ENCODE results near the gene GSDMA.
"Not testable (repeated sequence)": the region's sequence is repeated elsewhere in the genome, so short reads cannot be mapped to it uniquely, and the experiment has no call there.

The GSDMA gene

DNA sequence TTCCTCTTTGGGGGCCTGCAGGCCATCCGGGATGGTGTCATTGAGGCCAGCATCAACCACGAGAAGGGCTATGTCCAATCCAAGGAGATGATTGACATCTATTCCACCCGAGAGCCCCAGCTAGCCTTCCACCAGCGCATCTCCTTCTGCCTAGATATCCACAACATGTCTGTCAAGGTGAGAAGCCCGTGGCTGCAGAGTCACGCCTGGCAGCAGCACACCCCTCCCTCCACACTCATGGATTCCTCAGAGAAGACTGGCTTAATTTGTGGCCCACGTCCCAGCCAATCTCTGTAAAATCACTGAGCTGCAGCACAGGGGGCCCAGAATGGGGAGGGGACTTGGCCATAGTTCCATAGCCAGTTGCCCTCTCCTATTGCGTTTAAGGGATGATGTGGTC, 33.4 kb downstream of the GSDMA start:
- DNase-seq (ENCODE audit: low read depth in 1 of 2, low spot score in 1 of 2), result no peak

DNA sequence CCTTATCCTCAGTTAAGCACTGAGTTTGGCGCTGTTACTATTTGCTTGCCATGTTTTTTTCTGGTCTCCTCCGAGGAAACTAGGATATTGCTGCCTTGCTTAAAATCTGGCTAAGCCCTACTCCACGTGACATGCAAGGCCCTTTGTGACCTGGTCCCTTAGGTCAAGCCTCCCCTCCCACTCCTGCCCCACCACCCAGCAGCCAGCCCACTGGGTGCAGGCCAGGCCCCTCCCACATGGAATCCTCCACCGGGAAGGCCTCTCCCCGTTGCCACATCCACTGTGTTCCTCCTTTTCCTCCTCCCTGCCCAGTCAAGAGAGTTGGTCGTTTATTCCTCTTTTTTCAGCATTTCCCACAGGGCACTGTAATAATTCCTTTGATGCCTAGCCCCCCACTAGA, 34.0 kb downstream of the GSDMA start:
- DNase-seq (ENCODE audit: low read depth in 1 of 2, low spot score in 1 of 2), result no peak

DNA sequence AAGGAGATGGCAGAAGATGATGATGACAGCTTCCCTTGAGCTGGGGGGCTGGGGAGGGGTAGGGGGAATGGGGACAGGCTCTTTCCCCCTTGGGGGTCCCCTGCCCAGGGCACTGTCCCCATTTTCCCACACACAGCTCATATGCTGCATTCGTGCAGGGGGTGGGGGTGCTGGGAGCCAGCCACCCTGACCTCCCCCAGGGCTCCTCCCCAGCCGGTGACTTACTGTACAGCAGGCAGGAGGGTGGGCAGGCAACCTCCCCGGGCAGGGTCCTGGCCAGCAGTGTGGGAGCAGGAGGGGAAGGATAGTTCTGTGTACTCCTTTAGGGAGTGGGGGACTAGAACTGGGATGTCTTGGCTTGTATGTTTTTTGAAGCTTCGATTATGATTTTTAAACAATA, 34.7 kb downstream of the GSDMA start:
- DNase-seq (ENCODE audit: low read depth in 1 of 2, low spot score in 1 of 2), result no peak

DNA sequence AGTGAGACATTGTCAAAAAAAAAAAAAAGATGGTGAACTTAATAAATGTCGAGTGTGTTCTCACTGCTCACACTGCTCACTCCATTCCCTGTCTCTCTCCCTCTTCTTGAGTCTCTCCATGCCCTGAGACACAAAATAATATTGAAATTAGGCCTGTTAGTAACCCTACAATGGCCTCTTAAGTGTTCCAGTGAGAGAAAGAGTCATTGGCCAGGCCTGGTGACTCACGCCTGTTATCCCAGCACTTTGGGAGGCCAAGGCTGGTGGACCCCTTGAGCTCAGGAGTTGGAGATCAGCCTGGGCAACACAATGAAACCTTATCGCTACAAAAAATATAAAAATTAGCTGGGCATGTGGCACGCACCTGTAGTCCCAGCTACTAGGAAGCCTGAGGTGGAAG, 36.3 kb downstream of the GSDMA start:
- no peak for DNase-seq (ENCODE audit: low read depth in 1 of 2, low spot score in 1 of 2)

DNA sequence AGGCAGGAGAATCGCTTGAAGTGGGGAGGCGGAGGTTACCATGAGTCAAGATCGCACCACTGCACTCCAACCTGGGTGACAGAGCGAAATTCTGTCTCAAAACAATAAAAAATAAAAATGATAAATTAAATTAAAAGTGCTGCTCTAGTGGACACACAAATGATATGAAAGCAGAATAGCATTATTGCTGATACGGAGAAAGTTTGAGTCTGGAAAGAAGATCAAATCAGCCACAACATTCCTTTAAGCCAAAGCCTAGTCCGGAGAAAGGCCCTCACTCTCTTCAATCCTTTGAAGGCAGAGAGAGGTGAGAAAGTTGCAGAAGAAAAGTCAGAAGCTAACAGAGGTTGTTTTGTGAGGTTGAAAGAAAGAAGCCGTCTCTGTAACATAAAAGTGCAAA, 37.4 kb downstream of the GSDMA start:
- DNase-seq (ENCODE audit: low read depth in 1 of 2, low spot score in 1 of 2), result no peak

DNA sequence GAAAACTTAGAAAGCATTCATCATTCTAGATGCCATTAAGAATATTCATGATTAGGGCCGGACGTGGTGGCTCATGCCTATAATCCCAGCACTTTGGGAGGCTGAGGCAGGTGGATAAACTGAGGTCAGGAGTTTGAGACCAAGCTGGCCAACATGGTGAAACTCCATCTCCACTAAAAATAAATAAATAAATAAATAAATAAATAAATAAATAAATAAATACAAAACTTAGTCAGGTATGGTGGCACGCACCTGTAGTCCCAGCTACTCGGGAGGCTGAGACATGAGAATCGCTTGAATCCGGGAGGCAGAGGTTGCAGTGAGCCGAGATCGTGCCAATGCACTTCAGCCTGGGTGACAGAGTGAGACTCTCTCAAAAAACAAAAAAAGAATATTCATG, 38.5 kb downstream of the GSDMA start:
- not testable (repeated sequence) for DNase-seq (ENCODE audit: low read depth in 1 of 2, low spot score in 1 of 2)

DNA sequence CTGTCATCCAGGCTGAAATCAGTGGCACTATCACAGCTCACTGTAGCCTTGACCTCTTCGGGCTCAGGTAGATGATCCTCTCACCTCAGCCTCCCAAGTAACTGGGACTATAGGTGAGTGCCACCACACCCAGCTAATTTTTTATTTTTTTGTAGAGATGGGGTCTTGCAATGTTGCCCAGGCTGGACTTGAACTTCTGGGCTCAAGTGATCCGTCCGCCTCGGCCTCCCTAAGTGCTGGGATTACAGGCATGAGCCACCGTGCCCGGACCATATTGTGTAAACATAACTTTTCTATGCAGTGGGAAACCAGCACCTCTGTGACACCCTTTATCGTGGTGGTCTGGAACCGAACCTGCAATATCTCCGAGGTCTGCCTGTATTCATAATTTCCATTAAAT, 41.3 kb downstream of the GSDMA start:
- no peak for DNase-seq (ENCODE audit: low read depth in 1 of 2, low spot score in 1 of 2)

DNA sequence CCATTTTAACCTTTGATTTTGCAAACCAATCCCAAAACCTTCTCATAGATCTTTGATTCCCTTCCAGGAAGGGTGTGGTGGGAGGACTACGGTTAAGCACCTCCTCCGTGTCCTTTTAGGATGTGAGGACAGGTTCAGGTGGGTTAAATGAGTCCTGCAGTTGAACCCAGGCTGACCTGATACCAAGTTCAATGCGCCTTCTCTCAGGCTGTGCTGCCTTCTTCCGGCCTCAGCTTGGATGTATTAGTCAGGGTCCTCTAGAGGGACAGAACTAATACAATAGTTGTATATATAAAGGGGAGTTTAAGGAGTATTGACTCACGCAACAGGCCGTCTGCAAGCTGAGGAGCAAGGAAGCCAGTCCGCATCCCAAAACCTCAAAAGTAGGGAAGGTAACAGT, 41.9 kb downstream of the GSDMA start:
- no peak for DNase-seq (ENCODE audit: low read depth in 1 of 2, low spot score in 1 of 2)

DNA sequence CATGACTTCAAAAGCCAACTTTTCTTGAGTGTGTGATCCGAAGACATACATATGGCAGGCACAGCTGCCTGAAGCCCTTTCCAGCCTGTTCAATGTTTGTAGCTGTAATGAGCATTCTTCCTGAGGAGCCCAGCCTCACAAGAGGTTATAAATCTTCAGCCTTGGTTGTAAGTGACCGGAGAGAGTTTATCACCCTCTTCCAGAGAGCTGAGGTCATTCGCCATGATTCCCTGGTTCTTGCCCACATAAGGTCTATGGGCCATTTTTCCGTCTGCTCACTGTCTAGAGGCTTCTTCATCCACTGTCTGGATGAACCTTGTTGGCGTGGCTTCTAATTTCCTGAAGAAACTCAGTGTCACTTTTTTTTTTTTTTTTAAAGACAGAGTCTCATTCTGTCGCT, 42.7 kb downstream of the GSDMA start:
- no peak for DNase-seq (ENCODE audit: low read depth in 1 of 2, low spot score in 1 of 2)

DNA sequence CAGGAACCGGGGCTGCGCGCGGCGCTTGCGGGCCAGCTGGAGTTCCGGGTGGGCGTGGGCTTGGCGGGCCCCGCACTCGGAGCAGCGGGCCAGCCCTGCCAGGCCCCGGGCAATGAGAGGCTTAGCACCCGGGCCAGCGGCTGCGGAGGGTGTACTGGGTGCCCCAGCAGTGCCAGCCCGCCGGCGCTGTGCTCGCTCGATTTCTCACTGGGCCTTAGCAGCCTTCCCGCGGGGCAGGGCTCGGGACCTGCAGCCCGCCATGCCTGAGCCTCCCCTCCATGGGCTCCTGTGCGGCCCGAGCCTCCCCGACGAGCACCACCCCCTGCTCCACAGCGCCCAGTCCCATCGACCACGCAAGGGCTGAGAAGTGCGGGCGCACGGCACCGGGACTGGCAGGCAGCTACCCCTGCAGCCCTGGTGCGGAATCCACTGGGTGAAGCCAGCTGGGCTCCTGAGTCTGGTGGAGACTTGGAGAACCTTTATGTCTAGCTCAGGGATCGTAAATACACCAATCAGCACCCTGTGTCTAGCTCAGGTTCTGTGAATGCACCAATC, 48.2 kb downstream of the GSDMA start:
- not testable (repeated sequence) for DNase-seq (ENCODE audit: low read depth in 1 of 2, low spot score in 1 of 2)

DNA sequence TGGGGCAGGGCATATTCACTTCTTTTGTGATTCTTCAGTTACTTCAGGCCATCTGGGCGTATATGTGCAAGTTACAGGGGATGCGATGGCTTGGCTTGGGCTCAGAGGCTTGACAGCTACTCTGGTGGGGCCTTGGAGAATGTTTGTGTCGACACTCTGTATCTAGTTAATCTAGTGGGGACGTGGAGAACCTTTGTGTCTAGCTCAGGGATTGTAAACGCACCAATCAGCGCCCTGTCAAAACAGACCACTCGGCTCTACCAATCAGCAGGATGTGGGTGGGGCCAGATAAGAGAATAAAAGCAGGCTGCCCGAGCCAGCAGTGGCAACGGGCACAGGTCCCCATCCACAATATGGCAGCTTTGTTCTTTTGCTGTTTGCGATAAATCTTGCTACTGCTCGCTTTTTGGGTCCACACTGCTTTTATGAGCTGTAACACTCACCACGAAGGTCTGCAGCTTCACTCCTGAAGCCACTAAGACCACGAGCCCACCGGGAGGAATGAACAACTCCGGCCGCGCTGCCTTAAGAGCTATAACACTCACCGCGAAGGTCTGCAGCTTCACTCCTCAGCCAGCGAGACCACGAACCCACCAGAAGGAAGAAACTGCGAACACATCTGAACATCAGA, 49.3 kb downstream of the GSDMA start:
- DNase-seq (ENCODE audit: low read depth in 1 of 2, low spot score in 1 of 2), result not testable (repeated sequence)

DNA sequence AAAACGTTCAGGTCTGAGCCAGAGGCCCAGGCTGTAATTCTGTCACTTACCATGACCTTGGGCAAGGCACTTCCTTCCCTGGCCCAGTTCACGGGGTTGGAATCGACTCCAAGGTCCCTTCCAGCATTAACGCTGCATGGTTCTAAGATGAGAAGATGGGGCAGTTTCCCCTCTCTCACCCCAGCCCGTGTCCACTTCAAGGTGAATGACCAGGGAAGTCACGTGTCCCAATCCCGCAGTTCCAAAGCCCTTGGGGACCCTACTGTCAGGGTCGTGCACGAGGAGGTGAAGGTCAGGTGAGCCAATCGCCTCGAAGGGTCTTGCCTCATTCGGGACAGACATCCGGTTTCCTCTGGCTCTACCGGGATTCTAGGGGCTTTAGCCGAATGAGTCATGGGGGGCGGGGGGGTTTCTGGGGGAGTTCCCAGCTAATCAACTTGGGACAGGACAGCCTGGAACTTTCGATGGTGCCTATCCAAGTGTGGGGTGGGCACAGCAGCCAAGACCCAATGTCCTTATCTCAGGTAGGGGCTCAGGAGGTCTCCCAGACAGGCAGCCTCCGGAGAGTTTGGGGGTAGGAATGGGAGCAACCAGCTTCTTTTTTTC, 51.7 kb downstream of the GSDMA start:
- no peak for DNase-seq (ENCODE audit: low read depth in 1 of 2, low spot score in 1 of 2)

DNA sequence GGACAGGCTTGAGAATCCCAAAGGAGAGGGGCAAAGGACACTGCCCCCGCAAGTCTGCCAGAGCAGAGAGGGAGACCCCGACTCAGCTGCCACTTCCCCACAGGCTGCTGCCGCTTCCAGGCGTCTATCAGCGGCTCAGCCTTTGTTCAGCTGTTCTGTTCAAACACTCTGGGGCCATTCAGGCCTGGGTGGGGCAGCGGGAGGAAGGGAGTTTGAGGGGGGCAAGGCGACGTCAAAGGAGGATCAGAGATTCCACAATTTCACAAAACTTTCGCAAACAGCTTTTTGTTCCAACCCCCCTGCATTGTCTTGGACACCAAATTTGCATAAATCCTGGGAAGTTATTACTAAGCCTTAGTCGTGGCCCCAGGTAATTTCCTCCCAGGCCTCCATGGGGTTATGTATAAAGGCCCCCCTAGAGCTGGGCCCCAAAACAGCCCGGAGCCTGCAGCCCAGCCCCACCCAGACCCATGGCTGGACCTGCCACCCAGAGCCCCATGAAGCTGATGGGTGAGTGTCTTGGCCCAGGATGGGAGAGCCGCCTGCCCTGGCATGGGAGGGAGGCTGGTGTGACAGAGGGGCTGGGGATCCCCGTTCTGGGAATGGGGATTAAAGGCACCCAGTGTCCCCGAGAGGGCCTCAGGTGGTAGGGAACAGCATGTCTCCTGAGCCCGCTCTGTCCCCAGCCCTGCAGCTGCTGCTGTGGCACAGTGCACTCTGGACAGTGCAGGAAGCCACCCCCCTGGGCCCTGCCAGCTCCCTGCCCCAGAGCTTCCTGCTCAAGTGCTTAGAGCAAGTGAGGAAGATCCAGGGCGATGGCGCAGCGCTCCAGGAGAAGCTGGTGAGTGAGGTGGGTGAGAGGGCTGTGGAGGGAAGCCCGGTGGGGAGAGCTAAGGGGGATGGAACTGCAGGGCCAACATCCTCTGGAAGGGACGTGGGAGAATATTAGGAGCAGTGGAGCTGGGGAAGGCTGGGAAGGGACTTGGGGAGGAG, 52.5 kb downstream of the GSDMA start, which contains the start of gene CSF3:
CSF3 (plus strand) TSS at position 436 of the 993 bp plus-strand sequence; CDS start at position 471, 35 bp downstream.
- DNase-seq (ENCODE audit: low read depth in 1 of 2, low spot score in 1 of 2), result no peak

DNA sequence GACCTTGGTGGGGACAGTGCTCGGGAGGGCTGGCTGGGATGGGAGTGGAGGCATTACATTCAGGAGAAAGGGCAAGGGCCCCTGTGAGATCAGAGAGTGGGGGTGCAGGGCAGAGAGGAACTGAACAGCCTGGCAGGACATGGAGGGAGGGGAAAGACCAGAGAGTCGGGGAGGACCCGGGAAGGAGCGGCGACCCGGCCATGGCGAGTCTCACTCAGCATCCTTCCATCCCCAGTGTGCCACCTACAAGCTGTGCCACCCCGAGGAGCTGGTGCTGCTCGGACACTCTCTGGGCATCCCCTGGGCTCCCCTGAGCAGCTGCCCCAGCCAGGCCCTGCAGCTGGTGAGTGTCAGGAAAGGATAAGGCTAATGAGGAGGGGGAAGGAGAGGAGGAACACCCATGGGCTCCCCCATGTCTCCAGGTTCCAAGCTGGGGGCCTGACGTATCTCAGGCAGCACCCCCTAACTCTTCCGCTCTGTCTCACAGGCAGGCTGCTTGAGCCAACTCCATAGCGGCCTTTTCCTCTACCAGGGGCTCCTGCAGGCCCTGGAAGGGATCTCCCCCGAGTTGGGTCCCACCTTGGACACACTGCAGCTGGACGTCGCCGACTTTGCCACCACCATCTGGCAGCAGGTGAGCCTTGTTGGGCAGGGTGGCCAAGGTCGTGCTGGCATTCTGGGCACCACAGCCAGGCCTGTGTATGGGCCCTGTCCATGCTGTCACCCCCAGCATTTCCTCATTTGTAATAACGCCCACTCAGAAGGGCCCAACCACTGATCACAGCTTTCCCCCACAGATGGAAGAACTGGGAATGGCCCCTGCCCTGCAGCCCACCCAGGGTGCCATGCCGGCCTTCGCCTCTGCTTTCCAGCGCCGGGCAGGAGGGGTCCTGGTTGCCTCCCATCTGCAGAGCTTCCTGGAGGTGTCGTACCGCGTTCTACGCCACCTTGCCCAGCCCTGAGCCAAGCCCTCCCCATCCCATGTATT, 53.5 kb downstream of the GSDMA start:
- no peak for DNase-seq (ENCODE audit: low read depth in 1 of 2, low spot score in 1 of 2)

DNA sequence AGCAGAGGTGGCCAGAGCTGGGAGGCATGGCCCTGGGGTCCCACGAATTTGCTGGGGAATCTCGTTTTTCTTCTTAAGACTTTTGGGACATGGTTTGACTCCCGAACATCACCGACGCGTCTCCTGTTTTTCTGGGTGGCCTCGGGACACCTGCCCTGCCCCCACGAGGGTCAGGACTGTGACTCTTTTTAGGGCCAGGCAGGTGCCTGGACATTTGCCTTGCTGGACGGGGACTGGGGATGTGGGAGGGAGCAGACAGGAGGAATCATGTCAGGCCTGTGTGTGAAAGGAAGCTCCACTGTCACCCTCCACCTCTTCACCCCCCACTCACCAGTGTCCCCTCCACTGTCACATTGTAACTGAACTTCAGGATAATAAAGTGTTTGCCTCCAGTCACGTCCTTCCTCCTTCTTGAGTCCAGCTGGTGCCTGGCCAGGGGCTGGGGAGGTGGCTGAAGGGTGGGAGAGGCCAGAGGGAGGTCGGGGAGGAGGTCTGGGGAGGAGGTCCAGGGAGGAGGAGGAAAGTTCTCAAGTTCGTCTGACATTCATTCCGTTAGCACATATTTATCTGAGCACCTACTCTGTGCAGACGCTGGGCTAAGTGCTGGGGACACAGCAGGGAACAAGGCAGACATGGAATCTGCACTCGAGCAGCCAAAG, 54.7 kb downstream of the GSDMA start:
- no peak for DNase-seq (ENCODE audit: low read depth in 1 of 2, low spot score in 1 of 2)

DNA sequence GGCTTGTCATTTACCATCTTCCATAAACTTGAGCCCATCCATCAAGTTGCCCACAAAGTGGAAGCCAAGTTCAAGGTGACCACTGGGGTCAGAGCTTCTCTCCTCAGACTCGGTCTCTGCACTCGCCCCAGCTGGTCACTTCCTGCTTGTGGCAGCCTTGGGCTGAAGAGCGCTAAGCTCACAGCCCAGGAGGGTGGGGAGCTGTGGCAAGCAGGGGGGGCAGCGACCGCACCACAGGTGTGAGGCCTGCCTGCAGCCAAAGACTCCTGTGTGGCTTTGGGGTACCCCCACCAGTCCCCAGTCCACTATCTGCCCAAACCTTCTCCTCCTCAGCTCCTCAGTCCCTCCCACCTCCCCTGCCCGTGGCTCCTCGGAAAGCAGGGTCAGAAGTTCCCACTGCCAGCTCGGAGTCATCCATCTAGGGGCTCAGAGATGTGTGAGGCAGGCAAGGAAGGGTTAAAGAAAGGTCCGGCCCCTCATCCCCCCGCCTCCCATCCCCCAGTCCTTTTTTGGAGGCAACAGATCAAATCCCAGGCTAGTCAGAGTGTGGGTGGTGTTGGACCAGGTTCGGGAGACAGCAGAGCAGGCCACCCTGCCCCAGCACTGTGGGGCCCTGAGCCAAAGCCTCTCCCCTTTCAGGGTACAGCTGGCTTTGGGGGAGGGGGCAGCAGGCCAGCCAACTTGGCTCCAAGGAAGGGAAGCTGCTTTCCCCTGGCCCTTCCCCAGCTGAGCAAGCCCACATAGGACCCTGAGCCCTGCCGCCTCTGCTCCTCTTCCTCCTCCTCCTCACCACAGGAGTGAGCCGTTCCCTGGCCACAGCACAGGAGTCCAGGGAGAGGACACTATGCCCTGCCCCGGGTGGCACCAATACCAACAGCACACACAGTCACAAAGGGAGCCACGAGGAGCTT, 55.7 kb downstream of the GSDMA start:
- no peak for DNase-seq (ENCODE audit: low read depth in 1 of 2, low spot score in 1 of 2)

DNA sequence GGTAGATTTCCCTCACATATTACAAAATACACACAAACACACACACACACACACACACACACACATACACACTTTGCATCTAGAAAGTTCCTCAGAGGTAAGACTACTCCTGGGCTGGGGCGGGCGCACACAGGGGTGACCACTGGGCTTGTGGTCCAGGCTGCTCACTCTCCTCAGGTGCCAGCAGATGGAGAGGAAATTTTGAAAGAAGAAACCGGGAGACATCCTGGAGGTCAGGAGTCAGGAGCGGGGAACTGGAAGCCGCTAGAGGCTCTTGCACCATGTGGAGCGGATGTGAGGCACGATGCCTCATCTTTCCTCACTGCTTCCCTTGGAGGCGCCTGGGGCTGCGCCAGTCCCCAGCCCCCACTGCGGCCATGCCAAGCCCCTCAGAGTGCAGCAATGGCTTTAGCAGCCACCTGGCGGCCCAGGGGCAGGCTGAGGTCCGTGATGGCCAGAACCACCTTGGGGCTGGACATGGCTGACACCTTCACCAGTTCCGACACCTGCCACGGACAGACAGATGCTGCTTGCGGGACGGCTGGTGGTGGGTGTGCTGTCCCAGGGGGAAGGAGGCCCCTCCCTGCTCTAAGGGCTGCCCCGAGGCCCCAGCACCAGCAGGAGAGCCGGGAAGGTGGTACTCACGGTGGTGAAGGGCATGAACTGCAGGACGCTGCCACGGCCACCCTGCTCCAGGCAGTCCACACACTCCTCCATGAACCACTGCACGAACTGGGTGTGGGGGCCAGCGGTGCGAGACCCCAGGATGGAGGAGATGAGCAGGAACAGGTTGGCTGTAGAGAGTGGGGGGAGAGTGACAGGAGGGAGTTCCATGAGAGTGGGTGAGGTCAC, 56.6 kb downstream of the GSDMA start:
- no peak for DNase-seq (ENCODE audit: low read depth in 1 of 2, low spot score in 1 of 2)

DNA sequence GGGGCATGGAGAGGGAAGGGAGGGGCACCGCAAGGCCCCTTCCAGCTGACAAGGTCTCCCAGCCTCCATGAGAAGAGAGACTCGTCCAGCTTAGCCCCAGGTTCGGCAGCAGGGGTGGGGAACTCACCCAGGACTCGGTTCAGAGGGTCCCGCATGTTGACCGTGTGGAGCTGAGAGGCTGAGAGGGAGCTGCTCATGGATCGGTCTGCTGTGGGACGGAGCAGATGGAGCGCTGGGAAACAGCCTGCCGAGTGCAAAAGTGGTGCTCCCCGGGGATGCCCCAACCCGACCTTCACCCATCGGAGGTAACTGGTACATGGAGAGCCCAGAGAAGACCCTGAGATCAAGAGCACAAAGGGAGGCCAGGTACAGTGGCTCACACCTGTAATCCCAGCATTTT, 57.3 kb downstream of the GSDMA start:
- no peak for DNase-seq (ENCODE audit: low read depth in 1 of 2, low spot score in 1 of 2)

Data from activated T-helper 1 cell treated with anti-CD3 and anti-CD28 coated beads, Interleukin-2, amount 50 U/mL, for 16 hours (primary cell).